ENCODE data around the gene AEN. TPM values are rescaled to one million over a fixed set of nuclear protein-coding genes. Genes with fewer than 3 reads are reported as not detected.

Gene AEN
- total RNA-seq, 2 donors from 2014 or later: 64.7 to 76.4 TPM

DNA sequence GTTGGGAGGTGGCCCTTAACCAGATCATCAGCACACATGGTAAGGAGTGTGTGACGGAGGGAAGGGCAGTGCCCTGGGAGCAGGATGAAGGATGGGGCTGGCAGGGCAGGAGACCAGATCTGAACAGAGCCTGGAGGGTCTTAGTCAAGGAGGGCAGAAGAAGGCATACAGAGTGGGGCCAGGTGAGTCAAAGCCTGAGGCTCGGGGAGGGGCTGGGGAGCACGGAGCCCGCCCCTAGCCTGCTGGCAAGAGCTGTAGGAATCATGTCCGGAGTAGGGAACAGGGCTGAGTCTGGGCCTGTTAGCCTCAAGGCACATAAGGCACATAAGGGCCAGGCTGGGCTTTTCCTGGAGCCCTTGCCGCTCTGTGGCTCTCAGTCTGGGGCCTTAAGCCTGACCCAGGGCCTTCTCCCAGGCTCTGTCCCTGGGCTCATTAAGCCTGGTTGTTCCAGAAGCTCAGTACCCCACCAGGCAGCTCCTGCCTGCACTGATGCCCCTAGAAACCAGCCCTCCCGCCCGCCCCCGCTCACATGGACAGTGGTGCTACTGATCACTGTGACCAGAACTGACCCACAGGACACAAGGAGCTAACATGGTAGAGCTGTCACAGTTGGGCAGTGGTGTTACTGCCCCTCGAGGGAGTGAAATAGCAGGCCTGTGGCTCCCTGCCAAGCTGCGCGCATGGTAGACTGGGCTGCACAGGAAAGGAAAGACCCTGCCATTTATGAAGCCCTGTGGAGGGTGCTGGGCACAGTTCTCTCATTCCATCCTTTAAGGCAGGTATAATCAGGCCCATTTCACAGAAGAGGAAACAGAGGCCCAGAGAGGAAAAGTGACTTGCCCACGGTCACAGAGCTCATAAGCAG lies 32.3 kb downstream of the AEN start:
- no peaks in the 10 kb centered on the region for H3K36me3 ChIP-seq (ENCODE audit: control insufficient read depth, insufficient read depth, low read length)
- TF ChIP-seq, protein P1, sequence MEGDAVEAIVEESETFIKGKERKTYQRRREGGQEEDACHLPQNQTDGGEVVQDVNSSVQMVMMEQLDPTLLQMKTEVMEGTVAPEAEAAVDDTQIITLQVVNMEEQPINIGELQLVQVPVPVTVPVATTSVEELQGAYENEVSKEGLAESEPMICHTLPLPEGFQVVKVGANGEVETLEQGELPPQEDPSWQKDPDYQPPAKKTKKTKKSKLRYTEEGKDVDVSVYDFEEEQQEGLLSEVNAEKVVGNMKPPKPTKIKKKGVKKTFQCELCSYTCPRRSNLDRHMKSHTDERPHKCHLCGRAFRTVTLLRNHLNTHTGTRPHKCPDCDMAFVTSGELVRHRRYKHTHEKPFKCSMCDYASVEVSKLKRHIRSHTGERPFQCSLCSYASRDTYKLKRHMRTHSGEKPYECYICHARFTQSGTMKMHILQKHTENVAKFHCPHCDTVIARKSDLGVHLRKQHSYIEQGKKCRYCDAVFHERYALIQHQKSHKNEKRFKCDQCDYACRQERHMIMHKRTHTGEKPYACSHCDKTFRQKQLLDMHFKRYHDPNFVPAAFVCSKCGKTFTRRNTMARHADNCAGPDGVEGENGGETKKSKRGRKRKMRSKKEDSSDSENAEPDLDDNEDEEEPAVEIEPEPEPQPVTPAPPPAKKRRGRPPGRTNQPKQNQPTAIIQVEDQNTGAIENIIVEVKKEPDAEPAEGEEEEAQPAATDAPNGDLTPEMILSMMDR (conservative IDR thresholded peaks at IDR 0.05): no peak
- Mint-ChIP-seq H3K36me3 (ENCODE audit: low read depth) (no peaks in the 10 kb centered on the region), H3K4me3 (no peak overlapping the region), H3K27ac (no peak overlapping the region), H3K9me3 (no peaks in the 10 kb centered on the region), H3K4me1 (no peaks in the 10 kb centered on the region), H3K27me3 (ENCODE audit: insufficient read depth) (peaks cover 5% of the 10 kb centered on the region)
- H3K27ac ChIP-seq (ENCODE audit: low read depth, low read length): no peak overlapping the region
- no peak for DNase-seq
- WGBS, 2 experiments (ENCODE audit: insufficient coverage in 1 of 2, insufficient read length in 1 of 2): 88 to 94% methylated on average over 8 to 13 of the region's 13 CpGs
- H3K27me3 ChIP-seq (ENCODE audit: control insufficient read depth, insufficient read depth, low read length, poor library complexity, severe bottlenecking): no peaks in the 10 kb centered on the region
- no peak overlapping the region for H3K4me3 ChIP-seq (ENCODE audit: low read length)
- H3K4me1 ChIP-seq (ENCODE audit: control insufficient read depth, insufficient read depth, low read length): no peaks in the 10 kb centered on the region
- no peak overlapping the region for H3K9ac ChIP-seq (ENCODE audit: extremely low read depth, low read length, poor library complexity, severe bottlenecking)
- H3K9me3 ChIP-seq (ENCODE audit: control insufficient read depth, low read length): no peaks in the 10 kb centered on the region

DNA sequence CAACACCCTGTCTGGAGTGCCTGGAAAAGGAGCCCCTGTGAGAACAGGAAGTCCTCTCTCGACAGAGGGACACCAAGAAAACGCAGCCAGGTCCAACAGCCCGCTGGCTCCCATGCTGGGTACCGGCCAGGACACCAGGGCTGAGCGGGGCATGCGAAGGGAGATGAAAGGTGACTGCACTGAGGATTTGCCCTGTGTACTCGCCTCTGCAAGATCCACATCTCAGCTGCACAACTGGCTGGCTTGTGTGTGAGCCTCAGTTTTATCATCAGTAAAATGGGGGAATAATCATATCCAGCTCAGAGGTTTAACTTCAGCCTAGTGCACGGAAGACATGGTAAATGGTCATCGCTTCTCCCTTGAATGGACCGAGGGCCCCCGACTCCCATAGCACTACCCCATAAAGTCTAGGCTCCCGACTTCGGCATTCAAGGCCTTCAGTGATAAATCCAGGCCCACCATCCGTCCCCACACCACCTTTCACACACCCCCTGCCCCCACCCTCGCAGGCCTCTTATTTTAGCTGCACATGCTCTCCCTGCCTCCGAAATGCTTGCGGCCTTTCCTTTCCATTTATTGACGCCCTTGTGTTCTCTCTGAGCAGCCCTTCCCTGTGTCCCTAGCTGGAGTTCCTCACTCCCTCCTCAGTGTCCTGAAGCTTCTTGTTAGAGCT lies 33.4 kb downstream of the AEN start:
- Mint-ChIP-seq H3K4me3 (no peak overlapping the region), H3K27ac (no peak overlapping the region), H3K36me3 (ENCODE audit: low read depth) (no peaks in the 10 kb centered on the region), H3K9me3 (no peaks in the 10 kb centered on the region), H3K27me3 (ENCODE audit: insufficient read depth) (peaks cover 5% of the 10 kb centered on the region), H3K4me1 (no peaks in the 10 kb centered on the region)
- H3K4me1 ChIP-seq (ENCODE audit: control insufficient read depth, insufficient read depth, low read length): no peaks in the 10 kb centered on the region
- no peak overlapping the region for H3K27ac ChIP-seq (ENCODE audit: low read depth, low read length)
- WGBS, 2 experiments (ENCODE audit: insufficient coverage in 1 of 2, insufficient read length in 1 of 2): 93 to 99% methylated on average over 11 to 18 of the region's 18 CpGs
- H3K36me3 ChIP-seq (ENCODE audit: control insufficient read depth, insufficient read depth, low read length): no peaks in the 10 kb centered on the region
- TF ChIP-seq, protein P1 (conservative IDR thresholded peaks at IDR 0.05): no peak
- H3K27me3 ChIP-seq (ENCODE audit: control insufficient read depth, insufficient read depth, low read length, poor library complexity, severe bottlenecking): no peaks in the 10 kb centered on the region
- no peaks in the 10 kb centered on the region for H3K9me3 ChIP-seq (ENCODE audit: control insufficient read depth, low read length)
- no peak for DNase-seq
- no peak overlapping the region for H3K9ac ChIP-seq (ENCODE audit: extremely low read depth, low read length, poor library complexity, severe bottlenecking)
- H3K4me3 ChIP-seq (ENCODE audit: low read length): no peak overlapping the region

DNA sequence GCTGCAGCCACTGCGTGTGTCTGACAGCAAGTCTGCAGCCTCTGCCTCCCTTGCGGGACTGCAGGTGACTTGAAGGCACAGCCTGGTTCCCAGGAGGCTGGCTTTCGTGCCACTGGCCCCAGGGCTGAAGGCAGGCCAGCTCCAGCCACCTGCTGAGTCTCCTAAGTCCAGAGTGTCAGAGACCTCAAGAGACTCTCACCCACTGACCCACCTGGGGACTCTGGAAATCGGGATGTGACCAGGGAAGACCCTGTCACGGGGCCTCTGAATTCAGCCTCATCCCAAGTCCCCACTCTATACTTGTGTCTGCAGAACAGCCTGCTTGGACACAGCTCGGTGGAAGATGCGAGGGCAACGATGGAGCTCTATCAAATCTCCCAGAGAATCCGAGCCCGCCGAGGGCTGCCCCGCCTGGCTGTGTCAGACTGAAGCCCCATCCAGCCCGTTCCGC lies 34.0 kb downstream of the AEN start:
- H3K4me3 Mint-ChIP-seq: no peak overlapping the region
- 89 to 90% methylated on average over 13 to 14 of the region's 14 CpGs for WGBS, 2 experiments (ENCODE audit: insufficient coverage in 1 of 2, insufficient read length in 1 of 2)
- H3K27ac Mint-ChIP-seq: no peak overlapping the region
- H3K9ac ChIP-seq (ENCODE audit: extremely low read depth, low read length, poor library complexity, severe bottlenecking): no peak overlapping the region
- H3K4me1 ChIP-seq (ENCODE audit: control insufficient read depth, insufficient read depth, low read length): no peaks in the 10 kb centered on the region
- TF ChIP-seq, protein P1 (conservative IDR thresholded peaks at IDR 0.05): no peak
- no peaks in the 10 kb centered on the region for H3K27me3 ChIP-seq (ENCODE audit: control insufficient read depth, insufficient read depth, low read length, poor library complexity, severe bottlenecking)
- no peak overlapping the region for H3K4me3 ChIP-seq (ENCODE audit: low read length)
- no peaks in the 10 kb centered on the region for H3K36me3 Mint-ChIP-seq (ENCODE audit: low read depth)
- H3K27me3 Mint-ChIP-seq (ENCODE audit: insufficient read depth): peaks cover 5% of the 10 kb centered on the region
- no peaks in the 10 kb centered on the region for H3K9me3 ChIP-seq (ENCODE audit: control insufficient read depth, low read length)
- H3K4me1 Mint-ChIP-seq: no peaks in the 10 kb centered on the region
- no peaks in the 10 kb centered on the region for H3K36me3 ChIP-seq (ENCODE audit: control insufficient read depth, insufficient read depth, low read length)
- DNase-seq: no peak
- no peaks in the 10 kb centered on the region for H3K9me3 Mint-ChIP-seq
- H3K27ac ChIP-seq (ENCODE audit: low read depth, low read length): no peak overlapping the region
